Neural progenitor cell (in vitro differentiated cells): ENCODE results near the gene DENND2D. TPM values are rescaled to one million over a fixed set of nuclear protein-coding genes. Genes with fewer than 3 reads are reported as not detected.

ENCODE experiments used
- DNase-seq: peaks from one replicate; pipeline ENCODE4 v3.0.0-alpha.2; 2016; ENCODE audit warnings: low spot score
- H2AFZ ChIP-seq: fragments of 200-600 bp; sonication (generic); replicated peaks from 2 replicates; pipeline ENCODE4 v1.6.1; 2016; ENCODE audit warnings: antibody characterized with exemption
- H3F3A ChIP-seq: fragments of 200-600 bp; sonication (generic); 2 replicates; pipeline ENCODE4 v1.6.1; 2016; ENCODE audit warnings: antibody characterized with exemption, low read depth
- H3K27ac ChIP-seq: fragments of 200-600 bp; sonication (generic); 2 replicates; pipeline ENCODE4 v1.5.1; 2016; ENCODE audit warnings: mild to moderate bottlenecking
- H3K27me3 ChIP-seq: fragments of 200-600 bp; sonication (generic); 2 replicates; pipeline ENCODE4 v1.6.1; 2016; ENCODE audit warnings: mild to moderate bottlenecking, moderate library complexity
- H3K36me3 ChIP-seq: fragments of 200-600 bp; sonication (generic); 2 replicates; pipeline ENCODE4 v1.5.1; 2016
- H3K4me1 ChIP-seq: fragments of 200-600 bp; sonication (generic); 2 replicates; pipeline ENCODE4 v1.6.1; 2016; ENCODE audit warnings: mixed run types
- H3K4me2 ChIP-seq: fragments of 200-600 bp; sonication (generic); 2 replicates; pipeline ENCODE4 v1.6.1; 2016
- H3K4me3 ChIP-seq: fragments of 200-600 bp; sonication (generic); 2 replicates; pipeline ENCODE4 v1.5.1; 2016
- H3K79me2 ChIP-seq: fragments of 200-600 bp; sonication (generic); 2 replicates; pipeline ENCODE4 v1.6.1; 2016; ENCODE audit warnings: low read depth
- H3K9ac ChIP-seq: fragments of 200-600 bp; sonication (generic); 2 replicates; pipeline ENCODE4 v1.6.1; 2016
- H3K9me3 ChIP-seq: fragments of 200-600 bp; sonication (generic); 2 replicates; pipeline ENCODE4 v1.5.1; 2016; ENCODE audit warnings: low read depth
- H4K20me1 ChIP-seq: fragments of 200-600 bp; sonication (generic); 2 replicates; pipeline ENCODE4 v1.6.1; 2016; ENCODE audit warnings: low read depth
- H3K27ac Mint-ChIP-seq: 3 replicates; pipeline ENCODE4 v1.8.0; 2021; ENCODE audit warnings: mixed read lengths
- H3K27me3 Mint-ChIP-seq: 2 replicates; pipeline ENCODE4 v1.8.0; 2022; ENCODE audit warnings: low read depth, mild to moderate bottlenecking, inconsistent platforms, moderate library complexity, mixed read lengths; ENCODE audit not compliant: insufficient read depth
- H3K36me3 Mint-ChIP-seq: 3 replicates; pipeline ENCODE4 v1.8.0; 2021; ENCODE audit warnings: mixed read lengths
- H3K4me1 Mint-ChIP-seq: 3 replicates; pipeline ENCODE4 v1.8.0; 2021; ENCODE audit warnings: mixed read lengths
- H3K4me3 Mint-ChIP-seq: 3 replicates; pipeline ENCODE4 v1.8.0; 2021; ENCODE audit warnings: mild to moderate bottlenecking, moderate library complexity, mixed read lengths
- H3K9me3 Mint-ChIP-seq: 3 replicates; pipeline ENCODE4 v1.8.0; 2020; ENCODE audit warnings: mixed read lengths
- EZH2 ChIP-seq: fragments of 200-600 bp; sonication (generic); IDR thresholded peaks from 2 replicates; pipeline ENCODE4 v1.6.1; 2017; ENCODE audit warnings: antibody characterized with exemption, mild to moderate bottlenecking, moderate library complexity
- EZH2phosphoT487 ChIP-seq: fragments of 200-600 bp; sonication (generic); IDR thresholded peaks from 2 replicates; pipeline ENCODE4 v1.6.1; 2017; ENCODE audit warnings: antibody characterized with exemption
- total RNA-seq: library from RNA; depleted of rRNA; stranded (reverse); fragments of >200 nt; gene quantifications from 2 replicates; pipeline ENCODE4 v1.2.3, GENCODE V29; 2015; ENCODE audit warnings: low replicate concordance
- TF ChIP-seq, protein P1 (sequence below): fragments of 200-600 bp; sonication (generic); IDR thresholded peaks from 2 replicates; pipeline ENCODE4 v1.5.1; 2017; ENCODE audit warnings: antibody characterized with exemption, mild to moderate bottlenecking

DENND2D gene
- total RNA-seq, 1 donor from 2014 or later = not detected

DNA sequence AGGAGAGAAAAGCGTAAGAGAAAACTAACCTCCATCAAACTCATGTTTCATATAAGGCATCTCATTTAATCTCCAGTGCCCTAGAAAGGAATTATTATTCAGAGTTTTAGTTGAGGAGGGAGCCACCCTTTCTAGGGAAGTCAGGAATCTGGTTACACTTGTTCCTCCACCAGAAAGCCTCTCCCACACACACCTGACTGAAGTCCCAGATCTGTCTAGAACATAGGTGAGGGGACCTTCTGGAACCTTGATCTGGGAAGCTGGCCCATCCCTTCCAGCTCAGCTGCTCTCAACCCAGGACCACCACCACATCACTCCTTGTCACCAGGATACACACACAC lies 1.9 kb upstream of the DENND2D start:
- no peak for DNase-seq
- H3K4me1 Mint-ChIP-seq = peaks cover 6% of the 10 kb centered on the region
- Histone ChIP-seq H2AFZ (no peak overlapping the region), H3K4me3 (no peak overlapping the region), H3F3A (no peaks in the 10 kb centered on the region), H3K9ac (no peak overlapping the region), H4K20me1 (no peaks in the 10 kb centered on the region), H3K9me3 (no peaks in the 10 kb centered on the region), H3K4me1 (no peaks in the 10 kb centered on the region), H3K27me3 (peaks cover 28% of the 10 kb centered on the region), H3K79me2 (no peaks in the 10 kb centered on the region), H3K36me3 (no peaks in the 10 kb centered on the region), H3K27ac (no peak overlapping the region), H3K4me2 (no peak overlapping the region)
- no peaks in the 10 kb centered on the region for H3K36me3 Mint-ChIP-seq
- no peak for TF ChIP-seq EZH2
- TF ChIP-seq, protein P1, sequence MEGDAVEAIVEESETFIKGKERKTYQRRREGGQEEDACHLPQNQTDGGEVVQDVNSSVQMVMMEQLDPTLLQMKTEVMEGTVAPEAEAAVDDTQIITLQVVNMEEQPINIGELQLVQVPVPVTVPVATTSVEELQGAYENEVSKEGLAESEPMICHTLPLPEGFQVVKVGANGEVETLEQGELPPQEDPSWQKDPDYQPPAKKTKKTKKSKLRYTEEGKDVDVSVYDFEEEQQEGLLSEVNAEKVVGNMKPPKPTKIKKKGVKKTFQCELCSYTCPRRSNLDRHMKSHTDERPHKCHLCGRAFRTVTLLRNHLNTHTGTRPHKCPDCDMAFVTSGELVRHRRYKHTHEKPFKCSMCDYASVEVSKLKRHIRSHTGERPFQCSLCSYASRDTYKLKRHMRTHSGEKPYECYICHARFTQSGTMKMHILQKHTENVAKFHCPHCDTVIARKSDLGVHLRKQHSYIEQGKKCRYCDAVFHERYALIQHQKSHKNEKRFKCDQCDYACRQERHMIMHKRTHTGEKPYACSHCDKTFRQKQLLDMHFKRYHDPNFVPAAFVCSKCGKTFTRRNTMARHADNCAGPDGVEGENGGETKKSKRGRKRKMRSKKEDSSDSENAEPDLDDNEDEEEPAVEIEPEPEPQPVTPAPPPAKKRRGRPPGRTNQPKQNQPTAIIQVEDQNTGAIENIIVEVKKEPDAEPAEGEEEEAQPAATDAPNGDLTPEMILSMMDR = no peak
- TF ChIP-seq EZH2phosphoT487 = no peak
- peaks cover 30% of the 10 kb centered on the region for H3K27me3 Mint-ChIP-seq
- peak overlapping the region; percentile 46 for H3K27ac Mint-ChIP-seq
- H3K9me3 Mint-ChIP-seq = no peaks in the 10 kb centered on the region
- no peak overlapping the region for H3K4me3 Mint-ChIP-seq

DNA sequence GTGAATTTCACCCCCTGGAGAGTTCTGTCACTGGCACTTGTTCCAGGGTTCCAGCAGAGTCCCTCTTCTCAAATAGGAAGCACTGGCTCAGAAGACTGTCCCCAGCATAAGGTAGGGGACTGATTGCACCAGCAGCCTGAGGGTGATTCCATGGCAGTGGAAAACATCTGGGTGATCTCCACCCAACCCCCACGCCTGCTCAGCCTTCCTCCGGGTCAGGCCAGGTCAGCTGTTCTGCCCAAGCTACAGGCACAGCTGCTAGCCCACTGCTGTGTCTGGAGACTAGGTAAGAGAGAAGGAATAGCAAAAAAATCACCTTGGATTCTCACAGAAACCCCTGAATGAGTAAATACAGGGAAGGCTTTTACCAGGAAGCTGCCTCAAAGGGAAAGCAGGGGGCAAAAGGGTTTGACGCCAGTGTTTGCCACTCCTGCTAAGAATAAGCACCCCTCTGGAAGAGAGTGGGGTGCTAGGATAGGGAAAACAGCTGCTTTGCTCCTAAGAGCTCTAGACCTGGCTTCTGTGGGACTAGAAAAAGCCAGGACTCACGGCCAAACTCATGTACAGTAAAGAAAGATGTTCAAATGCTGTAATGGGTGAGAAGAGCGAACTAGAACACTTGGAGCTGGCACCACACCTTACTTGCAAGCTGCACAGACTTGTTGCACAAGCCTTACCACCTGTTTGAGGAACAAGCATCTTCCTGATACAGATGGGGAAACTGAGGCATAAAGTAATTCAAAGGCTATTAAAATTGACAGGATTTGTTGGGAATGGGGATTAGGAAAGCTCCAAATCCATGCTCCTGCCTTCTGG lies 1.0 kb upstream of the DENND2D start:
- H3K36me3 Mint-ChIP-seq = no peaks in the 10 kb centered on the region
- Histone ChIP-seq H3K9me3 (no peaks in the 10 kb centered on the region), H4K20me1 (no peaks in the 10 kb centered on the region), H2AFZ (no peak overlapping the region), H3K36me3 (no peaks in the 10 kb centered on the region), H3K79me2 (no peaks in the 10 kb centered on the region), H3K4me3 (no peak overlapping the region), H3K4me1 (no peaks in the 10 kb centered on the region), H3K9ac (no peak overlapping the region), H3F3A (no peaks in the 10 kb centered on the region), H3K4me2 (no peak overlapping the region), H3K27ac (no peak overlapping the region), H3K27me3 (peaks cover 28% of the 10 kb centered on the region)
- DNase-seq = no peak
- H3K27ac Mint-ChIP-seq = no peak overlapping the region
- no peak overlapping the region for H3K4me3 Mint-ChIP-seq
- peaks cover 7% of the 10 kb centered on the region for H3K4me1 Mint-ChIP-seq
- peaks cover 26% of the 10 kb centered on the region for H3K27me3 Mint-ChIP-seq
- TF ChIP-seq EZH2 = no peak
- no peak for TF ChIP-seq EZH2phosphoT487
- TF ChIP-seq, protein P1 = no peak
- H3K9me3 Mint-ChIP-seq = no peaks in the 10 kb centered on the region

DNA sequence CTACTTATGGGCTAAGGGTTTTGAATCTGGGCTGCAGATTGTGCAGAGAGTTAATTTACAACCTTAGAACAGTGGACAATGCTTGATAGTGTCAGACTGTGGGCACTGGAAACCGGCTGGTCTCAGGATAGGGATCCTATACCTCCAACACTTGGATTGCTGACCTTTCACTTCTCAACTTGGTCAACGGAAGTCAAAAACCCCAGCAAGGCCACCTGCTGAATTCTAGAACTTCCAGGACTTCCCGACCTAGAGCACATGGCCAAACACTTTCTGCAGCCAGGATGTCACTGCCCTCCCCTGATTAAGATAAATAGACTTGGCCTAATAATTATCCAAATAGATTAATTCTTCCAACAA lies 336 bp upstream of the DENND2D start:
- no peaks in the 10 kb centered on the region for H3K4me1 ChIP-seq
- no peaks in the 10 kb centered on the region for H3F3A ChIP-seq
- H3K36me3 ChIP-seq = no peaks in the 10 kb centered on the region
- H3K9me3 ChIP-seq = no peaks in the 10 kb centered on the region
- no peaks in the 10 kb centered on the region for H3K36me3 Mint-ChIP-seq
- H3K27me3 Mint-ChIP-seq = peaks cover 25% of the 10 kb centered on the region
- no peak overlapping the region for H3K27ac ChIP-seq
- H2AFZ ChIP-seq = no peak overlapping the region
- no peaks in the 10 kb centered on the region for H4K20me1 ChIP-seq
- H3K9me3 Mint-ChIP-seq = no peaks in the 10 kb centered on the region
- H3K27me3 ChIP-seq = peaks cover 26% of the 10 kb centered on the region
- H3K4me1 Mint-ChIP-seq = peaks cover 8% of the 10 kb centered on the region
- H3K4me2 ChIP-seq = no peak overlapping the region
- no peak overlapping the region for H3K9ac ChIP-seq
- no peaks in the 10 kb centered on the region for H3K79me2 ChIP-seq
- H3K4me3 Mint-ChIP-seq = no peak overlapping the region
- H3K27ac Mint-ChIP-seq = no peak overlapping the region
- no peak for TF ChIP-seq EZH2
- TF ChIP-seq, protein P1 = no peak
- TF ChIP-seq EZH2phosphoT487 = no peak
- DNase-seq = no peak
- H3K4me3 ChIP-seq = no peak overlapping the region
